PC-3 (cell line): ENCODE measurements around the gene EXOC8. TPM values are rescaled to one million over a fixed set of nuclear protein-coding genes. Genes with fewer than 3 reads are reported as not detected.

Experiments used
- ATAC-seq: fragments of 200-7000 bp; cut with Tn5 transposase; 2 replicates; pipeline ENCODE4 v1.9.1; 2020; ENCODE audit warnings: mild to moderate bottlenecking, moderate library complexity
- BruUV-seq: library from RNA; stranded (reverse); fragments of 400-500 nt; replicated peaks from 2 replicates; lab custom pipeline; 2021; lab: Mats Ljungman, UMichigan
- CTCF ChIA-PET: fragments of 300-600 bp; sonication (Branson Sonifier 250); formaldehyde crosslinking; loops from one replicate; lab custom pipeline; 2022; ENCODE audit warnings: antibody characterized with exemption; lab: Charles Lee
- POLR2A ChIA-PET: fragments of 300-600 bp; sonication (Branson Sonifier 250); formaldehyde crosslinking; loops from one replicate; lab custom pipeline; 2022; ENCODE audit warnings: antibody characterized with exemption; ENCODE audit not compliant: unreplicated experiment; lab: Charles Lee
- DNase-seq: peaks from one replicate; pipeline ENCODE4 v3.0.0-alpha.2; 2015
- H2AFZ ChIP-seq: fragments of 300-600 bp; sonication (generic); 2 replicates; pipeline ENCODE4 v1.6.0; 2016; ENCODE audit warnings: antibody characterized with exemption, low read length
- H3F3A ChIP-seq: fragments of 300-600 bp; sonication (generic); one replicate; pipeline ENCODE4 v1.6.0; 2017; ENCODE audit warnings: antibody characterized with exemption, low read length, control low read depth, mild to moderate bottlenecking; ENCODE audit not compliant: unreplicated experiment
- H3K27ac ChIP-seq: fragments of 300-600 bp; sonication (generic); 2 replicates; pipeline ENCODE4 v1.5.1; 2016; ENCODE audit warnings: mild to moderate bottlenecking, low read length
- H3K27me3 ChIP-seq: fragments of 300-600 bp; sonication (generic); 2 replicates; pipeline ENCODE4 v1.6.1; 2016; ENCODE audit warnings: low read length, mixed read lengths
- H3K36me3 ChIP-seq: fragments of 300-600 bp; sonication (generic); 2 replicates; pipeline ENCODE4 v1.6.1; 2016; ENCODE audit warnings: low read depth, mixed run types, low read length, mixed read lengths
- H3K4me1 ChIP-seq: fragments of 300-600 bp; sonication (generic); 2 replicates; pipeline ENCODE4 v1.5.1; 2016; ENCODE audit warnings: low read length; ENCODE audit not compliant: insufficient read depth
- H3K4me2 ChIP-seq: fragments of 300-600 bp; sonication (generic); 2 replicates; pipeline ENCODE4 v1.6.0; 2016; ENCODE audit warnings: low read length
- H3K4me3 ChIP-seq: fragments of 300-600 bp; sonication (generic); 2 replicates; pipeline ENCODE4 v1.5.1; 2016; ENCODE audit warnings: mild to moderate bottlenecking, low read length, mixed read lengths
- H3K79me2 ChIP-seq: fragments of 300-600 bp; sonication (generic); 2 replicates; pipeline ENCODE4 v1.6.1; 2017; ENCODE audit warnings: low read length, mixed read lengths
- H3K9ac ChIP-seq: fragments of 300-600 bp; sonication (generic); 2 replicates; pipeline ENCODE4 v1.6.0; 2016; ENCODE audit warnings: mild to moderate bottlenecking, low read length
- H3K9me2 ChIP-seq: fragments of 300-600 bp; sonication (generic); replicated peaks from 2 replicates; pipeline ENCODE4 v1.6.1; 2016; ENCODE audit warnings: mixed run types, low read length, mixed read lengths
- H3K9me3 ChIP-seq: fragments of 300-600 bp; sonication (generic); 2 replicates; pipeline ENCODE4 v1.6.1; 2016; ENCODE audit warnings: low read length, mixed read lengths
- H4K20me1 ChIP-seq: fragments of 300-600 bp; sonication (generic); 2 replicates; pipeline ENCODE4 v1.6.1; 2016; ENCODE audit warnings: low read length, mixed read lengths
- CTCF ChIP-seq: fragments of 300-600 bp; sonication (generic); conservative IDR thresholded peaks from 2 replicates; pipeline ENCODE4 v1.5.1; 2017; ENCODE audit warnings: antibody characterized with exemption, low read depth, mild to moderate bottlenecking, low read length
- EZH2 ChIP-seq: fragments of 300-600 bp; sonication (generic); IDR thresholded peaks from one replicate; pipeline ENCODE4 v1.6.1; 2017; ENCODE audit warnings: antibody characterized with exemption, mild to moderate bottlenecking, low read length; ENCODE audit not compliant: unreplicated experiment
- EZH2phosphoT487 ChIP-seq: fragments of 300-600 bp; sonication (generic); IDR thresholded peaks from 2 replicates; pipeline ENCODE4 v1.6.1; 2018; ENCODE audit warnings: mild to moderate bottlenecking, antibody characterized with exemption, low read length, borderline replicate concordance
- intact Hi-C: fragments of 100-400 bp; cut with micrococcal nuclease; formaldehyde crosslinking; loops from 2 replicates; pipeline ENCODE4 v1.9.0; 2023
- total RNA-seq: library from RNA; depleted of rRNA; stranded (reverse); fragments of >200 nt; gene quantifications from 2 replicates; pipeline ENCODE4 v1.2.3, GENCODE V29; 2014

The EXOC8 gene
- total RNA-seq, 1 experiment from 2014 or later = 14.0 TPM

GRCh38 chr1:231318015-231318355 lies 19.7 kb downstream of the EXOC8 start:
- Histone ChIP-seq H3K9me2 (no peaks in the 10 kb centered on the region), H3K9me3 (no peaks in the 10 kb centered on the region), H3K27me3 (no peaks in the 10 kb centered on the region), H3K9ac (no peak overlapping the region), H3K36me3 (no peaks in the 10 kb centered on the region), H2AFZ (no peak overlapping the region), H4K20me1 (no peaks in the 10 kb centered on the region), H3K4me3 (no peak overlapping the region), H3F3A (no peaks in the 10 kb centered on the region), H3K4me1 (no peaks in the 10 kb centered on the region), H3K79me2 (no peaks in the 10 kb centered on the region), H3K4me2 (no peak overlapping the region), H3K27ac (no peak overlapping the region)
- intact Hi-C loops = no loop called here
- no TSS peak for BruUV-seq
- TF ChIP-seq EZH2phosphoT487 (no peak), EZH2 (no peak), CTCF (no peak)
- CTCF ChIA-PET = no interaction called here
- DNase-seq = no peak
- no peak for ATAC-seq
- POLR2A ChIA-PET = no interaction called here

DNA sequence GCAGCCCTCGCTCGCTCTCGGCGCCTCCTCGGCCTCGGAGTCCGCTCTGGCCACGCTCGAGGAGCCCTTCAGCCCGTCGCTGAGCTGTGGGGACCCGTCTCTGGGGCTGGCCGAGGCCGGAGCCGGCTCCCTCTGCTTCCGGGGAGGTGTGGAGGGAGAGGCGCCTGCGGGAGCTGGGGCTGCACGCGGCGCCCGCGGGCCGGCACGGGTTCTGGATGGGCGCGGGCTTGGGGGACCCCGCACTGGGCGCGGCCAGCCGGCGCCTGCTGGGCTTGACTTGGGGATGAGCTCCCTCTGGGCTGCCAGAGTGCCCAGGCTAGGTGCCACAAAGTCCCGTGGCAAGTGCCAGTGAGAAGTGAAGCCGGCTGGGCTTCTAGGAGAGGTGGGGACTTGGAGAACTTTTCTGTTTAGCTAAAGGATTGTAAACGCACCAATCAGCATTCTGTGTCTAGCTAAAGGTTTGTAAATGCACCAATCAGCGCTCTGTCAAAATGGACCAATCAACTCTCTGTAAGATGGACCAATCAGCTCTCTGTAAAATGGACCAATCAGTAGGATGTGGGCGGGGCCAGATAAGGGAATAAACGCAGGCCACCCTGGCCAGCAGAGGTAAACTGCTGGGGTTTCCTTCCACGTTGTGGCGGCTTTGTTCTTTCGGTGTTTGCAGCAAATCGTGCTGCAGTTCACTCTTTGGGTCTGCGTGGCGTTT lies 20.2 kb downstream of the EXOC8 start:
- Histone ChIP-seq H3K9ac (no peak overlapping the region), H3K9me2 (no peaks in the 10 kb centered on the region), H2AFZ (no peak overlapping the region), H3K4me2 (no peak overlapping the region), H3K36me3 (no peaks in the 10 kb centered on the region), H3K79me2 (no peaks in the 10 kb centered on the region), H3K27me3 (no peaks in the 10 kb centered on the region), H3K4me1 (no peaks in the 10 kb centered on the region), H3K9me3 (no peaks in the 10 kb centered on the region), H3F3A (no peaks in the 10 kb centered on the region), H3K4me3 (no peak overlapping the region), H4K20me1 (no peaks in the 10 kb centered on the region), H3K27ac (no peak overlapping the region)
- DNase-seq = no peak
- no peak for ATAC-seq
- ChIA-PET CTCF (no interaction called here), POLR2A (no interaction called here)
- intact Hi-C loops = no loop called here
- BruUV-seq = no TSS peak
- TF ChIP-seq EZH2 = no peak
- TF ChIP-seq EZH2phosphoT487 = no peak
- no peak for TF ChIP-seq CTCF

DNA sequence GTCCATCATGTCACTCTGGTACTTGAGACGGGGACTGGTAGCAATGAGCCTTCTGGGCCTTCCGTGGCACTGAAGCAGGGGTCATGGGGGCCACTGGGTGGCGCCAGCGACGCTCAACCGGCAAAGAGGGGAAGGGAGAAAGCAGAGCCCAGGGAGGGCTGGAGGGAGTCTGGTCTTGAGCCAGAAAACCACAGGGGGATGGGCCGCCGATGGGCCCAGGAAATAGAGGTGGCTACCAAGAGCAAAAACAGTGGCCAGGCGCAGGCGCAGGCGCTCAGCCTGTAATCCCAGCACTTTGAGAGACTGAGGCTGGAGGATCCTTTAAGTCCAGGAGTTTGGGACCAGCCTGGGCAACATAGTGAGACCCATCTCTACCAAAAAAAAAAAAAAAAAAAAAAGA lies 21.8 kb downstream of the EXOC8 start:
- Histone ChIP-seq H3K27me3 (no peaks in the 10 kb centered on the region), H3K9me2 (no peaks in the 10 kb centered on the region), H3F3A (no peaks in the 10 kb centered on the region), H3K4me2 (no peak overlapping the region), H3K9ac (no peak overlapping the region), H3K9me3 (no peaks in the 10 kb centered on the region), H4K20me1 (no peaks in the 10 kb centered on the region), H3K79me2 (no peaks in the 10 kb centered on the region), H3K4me3 (no peak overlapping the region), H2AFZ (no peak overlapping the region), H3K4me1 (no peaks in the 10 kb centered on the region), H3K27ac (no peak overlapping the region), H3K36me3 (no peaks in the 10 kb centered on the region)
- no TSS peak for BruUV-seq
- TF ChIP-seq EZH2phosphoT487 (no peak), CTCF (peak; percentile 89)
- peak; percentile 68 for DNase-seq
- intact Hi-C loops = no loop called here
- peak; percentile 86 for ATAC-seq
- POLR2A ChIA-PET = no interaction called here
- CTCF ChIA-PET = no interaction called here
